Fibroblast of lung (primary cell): ENCODE data around the gene SOX11.

Experiments
- EZH2 ChIP-seq: IDR thresholded peaks from 2 replicates; pipeline ENCODE4 v1.5.1; 2012; ENCODE audit warnings: low read length, control low read depth, mild to moderate bottlenecking; ENCODE audit errors: missing control alignments
- TF ChIP-seq, protein P1 (sequence below), 2 donors: IDR thresholded peaks in 1 of 2; conservative IDR thresholded peaks in 1 of 2; 1 replicate in 1 of 2; 2 replicates in 1 of 2; pipeline ENCODE4 v1.5.1; 2011 to 2012; ENCODE audit warnings: low read length in 2 of 2, control low read depth in 1 of 2, inconsistent platforms in 1 of 2, low read depth in 1 of 2, mild to moderate bottlenecking in 1 of 2

DNA sequence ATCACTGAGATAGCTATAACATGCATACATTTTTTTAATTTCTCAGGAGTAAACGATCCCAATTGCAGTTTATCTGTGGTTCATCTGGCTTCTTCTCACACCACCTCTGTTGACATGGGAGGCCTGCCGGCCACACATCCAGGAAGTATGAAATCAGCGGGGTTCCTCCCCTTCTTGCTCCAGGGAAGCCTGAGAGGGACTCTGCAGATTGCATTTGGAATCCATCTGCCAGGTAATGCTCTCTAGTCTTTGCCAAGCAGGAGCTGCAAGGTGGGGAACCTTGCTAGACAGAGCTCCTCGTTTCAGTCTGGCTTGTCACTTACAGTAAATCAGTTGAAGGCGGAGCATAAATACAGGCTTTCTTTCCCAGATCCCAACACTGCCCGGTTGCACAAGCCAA, 49.9 kb downstream of the SOX11 start:
- TF ChIP-seq, protein P1, sequence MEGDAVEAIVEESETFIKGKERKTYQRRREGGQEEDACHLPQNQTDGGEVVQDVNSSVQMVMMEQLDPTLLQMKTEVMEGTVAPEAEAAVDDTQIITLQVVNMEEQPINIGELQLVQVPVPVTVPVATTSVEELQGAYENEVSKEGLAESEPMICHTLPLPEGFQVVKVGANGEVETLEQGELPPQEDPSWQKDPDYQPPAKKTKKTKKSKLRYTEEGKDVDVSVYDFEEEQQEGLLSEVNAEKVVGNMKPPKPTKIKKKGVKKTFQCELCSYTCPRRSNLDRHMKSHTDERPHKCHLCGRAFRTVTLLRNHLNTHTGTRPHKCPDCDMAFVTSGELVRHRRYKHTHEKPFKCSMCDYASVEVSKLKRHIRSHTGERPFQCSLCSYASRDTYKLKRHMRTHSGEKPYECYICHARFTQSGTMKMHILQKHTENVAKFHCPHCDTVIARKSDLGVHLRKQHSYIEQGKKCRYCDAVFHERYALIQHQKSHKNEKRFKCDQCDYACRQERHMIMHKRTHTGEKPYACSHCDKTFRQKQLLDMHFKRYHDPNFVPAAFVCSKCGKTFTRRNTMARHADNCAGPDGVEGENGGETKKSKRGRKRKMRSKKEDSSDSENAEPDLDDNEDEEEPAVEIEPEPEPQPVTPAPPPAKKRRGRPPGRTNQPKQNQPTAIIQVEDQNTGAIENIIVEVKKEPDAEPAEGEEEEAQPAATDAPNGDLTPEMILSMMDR (conservative IDR thresholded peaks at IDR 0.05 in 1 of 2, IDR thresholded peaks at IDR 0.05 in 1 of 2; ENCODE audit: low read depth in 1 of 2, low read length in 2 of 2), result no peak
- no peak for TF ChIP-seq EZH2
